Brain microvascular endothelial cell (primary cell): ENCODE data around the gene MED22.
A peak's percentile ranks its signal among the peaks of the same experiment; 100 is the strongest.

Experiments used
- DNase-seq: peaks from one replicate; pipeline ENCODE4 v3.0.0-alpha.2; 2020
- H3K27ac ChIP-seq: fragments of 250-450 bp; sonication (Bioruptor Pico); 2 replicates; pipeline ENCODE4 v1.5.1; 2020; ENCODE audit warnings: mild to moderate bottlenecking, moderate library complexity
- H3K27me3 ChIP-seq: fragments of 250-450 bp; sonication (Bioruptor Pico); replicated peaks from 2 replicates; pipeline ENCODE4 v1.5.1; 2020; ENCODE audit warnings: mild to moderate bottlenecking
- H3K36me3 ChIP-seq: fragments of 250-450 bp; sonication (Bioruptor Pico); replicated peaks from 2 replicates; pipeline ENCODE4 v1.5.1; 2020; ENCODE audit warnings: mild to moderate bottlenecking
- H3K4me3 ChIP-seq: 2 replicates; pipeline ENCODE4 v1.5.1; 2011; ENCODE audit warnings: low read depth, mild to moderate bottlenecking, control low read depth, low read length, moderate library complexity
- CTCF ChIP-seq: IDR thresholded peaks from 2 replicates; pipeline ENCODE4 v1.5.1; 2011; ENCODE audit warnings: low read depth, mild to moderate bottlenecking, moderate library complexity, low read length, control low read depth, inconsistent platforms; ENCODE audit errors: missing control alignments
- in situ Hi-C: cut with HindIII; loops from 2 replicates; pipeline ENCODE4 v1.10.0; 2017; ENCODE audit warnings: low sequenced_read_pairs, low pct_ligation_motif_present

Gene MED22

GRCh38 chr9:133345596-133345995, 2.3 kb downstream of the MED22 start:
- no peaks in the 10 kb centered on the region for H3K27me3 ChIP-seq
- in situ Hi-C loops = no loop called here
- peaks cover 61% of the 10 kb centered on the region for H3K36me3 ChIP-seq
- no peak for DNase-seq
- H3K4me3 ChIP-seq = no peak overlapping the region
- no peak overlapping the region for H3K27ac ChIP-seq
- no peak for TF ChIP-seq CTCF

GRCh38 chr9:133344979-133345378, 3.0 kb downstream of the MED22 start:
- Histone ChIP-seq H3K27me3 (no peaks in the 10 kb centered on the region), H3K27ac (no peak overlapping the region), H3K4me3 (no peak overlapping the region), H3K36me3 (peaks cover 61% of the 10 kb centered on the region)
- in situ Hi-C loops = no loop called here
- TF ChIP-seq CTCF = no peak
- no peak for DNase-seq

- no peaks in the 10 kb centered on the region for H3K27me3 ChIP-seq
- TF ChIP-seq CTCF = no peak
- DNase-seq = no peak
- in situ Hi-C loops = no loop called here
- H3K36me3 ChIP-seq = peaks cover 52% of the 10 kb centered on the region
- no peak overlapping the region for H3K4me3 ChIP-seq
- no peak overlapping the region for H3K27ac ChIP-seq
Observed at GRCh38 chr9:133344071-133344470, 3.9 kb downstream of the MED22 start.

GRCh38 chr9:133342570-133342969, 5.4 kb downstream of the MED22 start:
- peak; percentile 40 for TF ChIP-seq CTCF
- Histone ChIP-seq H3K36me3 (peaks cover 44% of the 10 kb centered on the region), H3K4me3 (no peak overlapping the region), H3K27ac (no peak overlapping the region), H3K27me3 (no peaks in the 10 kb centered on the region)
- in situ Hi-C loops = no loop called here
- no peak for DNase-seq

GRCh38 chr9:133342069-133342406, 5.9 kb downstream of the MED22 start:
- H3K36me3 ChIP-seq = peaks cover 44% of the 10 kb centered on the region
- in situ Hi-C loops = no loop called here
- no peak overlapping the region for H3K4me3 ChIP-seq
- TF ChIP-seq CTCF = peak; percentile 46
- no peak overlapping the region for H3K27ac ChIP-seq
- no peaks in the 10 kb centered on the region for H3K27me3 ChIP-seq
- no peak for DNase-seq

- TF ChIP-seq CTCF = no peak
- no peak overlapping the region for H3K27ac ChIP-seq
- in situ Hi-C loops = no loop called here
Observed at GRCh38 chr9:133341369-133342068, 6.4 kb downstream of the MED22 start.

More at GRCh38 chr9:133341369-133342068, 6.4 kb downstream of the MED22 start:
- H3K36me3 ChIP-seq = peaks cover 44% of the 10 kb centered on the region
- DNase-seq = no peak
- no peaks in the 10 kb centered on the region for H3K27me3 ChIP-seq
- H3K4me3 ChIP-seq = no peak overlapping the region
